RKO (cell line): ENCODE data around the gene ABHD8.

Experiments used
- DNase-seq: peaks from one replicate; pipeline ENCODE4 v3.0.0-alpha.2; 2016; ENCODE audit warnings: low spot score

Gene ABHD8

GRCh38 chr19:17321655-17322489, 18.6 kb upstream of the ABHD8 start:
- no peak for DNase-seq

- DNase-seq = no peak
Observed at GRCh38 chr19:17320435-17320834, 17.2 kb upstream of the ABHD8 start.

GRCh38 chr19:17319473-17320238, 16.4 kb upstream of the ABHD8 start:
- no peak for DNase-seq

- no peak for DNase-seq
Observed at GRCh38 chr19:17318966-17319365, 15.7 kb upstream of the ABHD8 start.

GRCh38 chr19:17314007-17314593, 10.9 kb upstream of the ABHD8 start:
- no peak for DNase-seq

GRCh38 chr19:17312189-17313113, 9.2 kb upstream of the ABHD8 start:
- no peak for DNase-seq

GRCh38 chr19:17311455-17312188, 8.4 kb upstream of the ABHD8 start:
- no peak for DNase-seq

- peak; percentile 51 for DNase-seq
Observed at GRCh38 chr19:17309965-17310461, 6.8 kb upstream of the ABHD8 start.

GRCh38 chr19:17309198-17309964, 6.2 kb upstream of the ABHD8 start, which contains the start of gene DDA1:
Gene DDA1, plus strand, starts transcription at chr19:17309563. Its CDS starts 92 bp downstream, at chr19:17309655.
- peak; percentile 100 for DNase-seq

- DNase-seq = no peak
Observed at GRCh38 chr19:17307876-17308377, 4.7 kb upstream of the ABHD8 start.

GRCh38 chr19:17306285-17306714, 3.1 kb upstream of the ABHD8 start:
- peak; percentile 37 for DNase-seq

- DNase-seq = peak; percentile 99
Observed at GRCh38 chr19:17305517-17306284, 2.5 kb upstream of the ABHD8 start, which contains the start of gene MRPL34. Gene MRPL34, plus strand, starts transcription at chr19:17305872. Its CDS starts 21 bp downstream, at chr19:17305893.

- no peak for DNase-seq
Observed at GRCh38 chr19:17305216-17305516, 1.9 kb upstream of the ABHD8 start.

- DNase-seq = no peak
Observed at GRCh38 chr19:17304386-17305215, 1.4 kb upstream of the ABHD8 start.

GRCh38 chr19:17303940-17304267, 679 bp upstream of the ABHD8 start:
- DNase-seq = no peak

- no peak for DNase-seq
Observed at GRCh38 chr19:17302391-17303166, 646 bp downstream of the ABHD8 start.

GRCh38 chr19:17300992-17301619, 2.1 kb downstream of the ABHD8 start:
- DNase-seq = no peak
